ENCODE measurements around the gene BMAL1. TPM values are rescaled to one million over a fixed set of nuclear protein-coding genes. Genes with fewer than 3 reads are reported as not detected.
"Not testable (repeated sequence)": the region's sequence is repeated elsewhere in the genome, so short reads cannot be mapped to it uniquely, and the experiment has no call there.

The BMAL1 gene
- 17.0 and 19.9 TPM in 2 replicates for total RNA-seq (2014; rRNA removed; shearing (Covaris generic))

DNA sequence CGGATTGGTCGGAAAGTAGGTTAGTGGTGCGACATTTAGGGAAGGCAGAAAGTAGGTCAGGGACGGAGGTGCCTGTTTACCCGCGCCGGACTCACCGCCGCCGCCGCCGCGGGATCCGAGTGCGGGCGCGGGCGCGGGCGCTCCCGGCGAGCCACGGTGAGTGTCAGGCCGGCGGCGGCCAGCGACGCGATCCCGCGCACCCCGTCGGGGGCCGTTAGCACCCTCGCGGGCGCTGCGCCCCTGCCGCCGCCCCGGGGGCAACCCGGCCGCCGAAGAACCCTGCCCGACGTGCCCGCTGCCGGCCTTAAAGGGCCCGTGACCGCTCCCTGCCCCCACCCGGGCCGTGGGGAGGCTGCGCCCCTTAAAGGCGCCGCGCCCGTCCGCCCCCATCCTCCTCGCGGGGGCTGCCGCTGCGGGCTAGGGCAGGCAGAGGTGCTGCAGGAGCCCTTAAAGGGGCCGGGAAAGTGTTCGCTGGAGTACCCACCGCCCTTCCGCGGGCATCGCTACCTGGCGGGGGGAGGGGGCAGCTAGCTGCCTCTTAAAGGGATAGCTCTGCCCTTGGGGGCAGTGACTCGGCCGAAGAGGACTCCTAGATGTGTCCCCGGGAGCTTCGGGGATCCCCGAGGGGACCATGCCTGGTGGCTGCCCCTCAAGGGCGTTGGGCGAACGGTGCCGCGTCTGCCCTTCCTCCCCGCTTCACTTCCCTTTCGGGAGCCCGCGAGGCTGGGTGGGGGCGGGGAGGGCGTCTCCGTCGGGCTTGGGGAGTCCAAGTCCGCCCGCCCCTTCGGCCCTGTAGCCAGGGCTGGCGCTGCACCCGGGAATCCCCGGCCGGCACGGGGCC, at the start of gene BMAL1:
Gene BMAL1, plus strand, starts transcription at position 23 of the 841 bp plus-strand sequence. CDS start 76,519 bp downstream, outside the sequence.
- DNase-seq (ENCODE audit: low spot score): peak; percentile 13

DNA sequence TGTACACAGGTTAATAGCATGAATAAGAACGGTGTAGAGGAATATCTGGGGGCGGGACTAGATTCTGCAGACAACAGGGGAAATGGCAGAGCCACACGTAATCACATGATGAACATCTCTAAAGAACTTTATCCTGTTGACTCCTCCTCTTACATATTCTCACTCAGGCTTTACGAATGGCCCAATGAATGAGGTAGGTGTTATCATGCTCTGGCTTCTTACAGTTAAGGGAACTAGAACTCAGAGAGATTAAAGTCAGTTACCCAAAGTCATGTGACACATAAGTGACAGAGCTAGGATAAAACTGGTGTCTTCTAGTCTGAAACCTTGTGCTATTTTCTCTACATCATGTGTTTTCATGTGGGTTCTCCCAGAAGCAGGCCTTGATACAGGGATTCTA, 49.0 kb upstream of the BMAL1 start:
- no peak for DNase-seq (ENCODE audit: low spot score)

DNA sequence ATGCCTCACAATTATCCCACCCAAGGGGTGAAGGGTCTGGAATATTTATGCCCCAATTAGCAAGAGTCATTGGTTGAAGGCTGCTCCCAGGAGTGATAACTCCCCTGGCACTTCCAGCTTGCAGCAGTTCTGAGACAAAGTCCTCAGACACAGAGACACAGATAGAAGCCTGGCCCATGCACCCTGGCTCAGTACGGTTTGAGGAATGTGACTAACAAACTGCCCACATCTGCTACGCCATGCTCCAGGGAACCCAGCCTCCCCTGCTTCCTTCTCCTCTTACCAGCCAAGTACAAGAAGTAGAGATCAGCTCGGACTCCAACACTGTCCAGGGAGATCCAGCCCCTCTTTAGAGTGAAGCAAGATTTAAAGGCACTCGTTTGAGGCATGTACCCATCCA, 48.5 kb upstream of the BMAL1 start:
- no peak for DNase-seq (ENCODE audit: low spot score)

DNA sequence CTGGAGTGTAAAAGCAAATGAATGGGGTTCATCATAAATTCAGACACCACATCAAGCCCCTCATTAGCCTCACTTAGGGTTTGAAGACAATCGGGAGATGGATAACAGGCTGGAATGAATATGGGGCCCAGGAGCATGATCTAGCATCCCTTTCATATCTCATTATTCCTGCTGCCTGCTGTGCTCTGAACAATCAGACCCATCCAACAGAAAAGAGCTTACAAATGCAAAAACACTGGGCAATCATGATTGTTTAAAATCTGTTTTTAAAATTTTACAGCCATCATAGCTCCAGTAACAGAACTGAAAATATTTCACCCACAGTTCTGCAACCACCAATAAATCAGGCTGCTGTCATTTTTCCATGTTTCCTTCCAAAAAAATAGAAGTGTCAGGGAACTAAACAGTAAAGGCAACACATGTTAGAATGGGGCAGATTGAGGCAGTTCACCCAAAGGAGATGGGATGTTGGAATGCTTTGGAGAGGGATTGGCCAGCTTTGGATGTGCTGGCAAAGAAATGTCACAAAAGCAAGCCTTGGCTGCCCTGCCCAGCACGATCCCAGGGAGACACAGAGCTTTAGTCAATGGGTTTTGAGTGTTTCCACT, 47.8 kb upstream of the BMAL1 start:
- no peak for DNase-seq (ENCODE audit: low spot score)

DNA sequence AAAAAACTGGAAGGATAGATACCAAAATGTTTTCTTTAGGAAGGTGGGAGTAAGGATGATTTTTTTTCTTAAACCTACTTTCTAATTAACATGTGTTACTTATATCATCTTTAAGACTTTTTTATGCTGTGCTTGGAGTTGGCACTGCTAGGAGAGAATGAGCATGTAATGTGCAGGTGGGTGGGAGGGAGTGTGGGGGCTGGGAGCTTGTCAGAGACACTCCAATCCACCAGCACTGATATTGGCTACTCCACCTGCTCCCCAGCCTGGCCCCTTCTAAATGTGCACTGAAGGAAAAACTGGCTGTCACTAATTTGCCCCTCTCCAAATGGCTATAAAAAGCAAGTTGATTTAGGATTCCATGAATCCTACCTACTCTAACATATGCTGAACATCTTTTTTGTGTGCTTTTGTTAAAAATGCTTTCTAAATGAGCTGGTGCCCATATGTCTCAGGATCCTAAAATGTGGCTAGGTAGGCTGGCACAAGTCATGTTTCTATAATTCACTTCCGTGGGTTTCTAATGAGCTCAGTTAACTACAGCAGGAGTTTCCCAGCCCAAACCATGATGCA, 44.3 kb upstream of the BMAL1 start:
- DNase-seq (ENCODE audit: low spot score): no peak

DNA sequence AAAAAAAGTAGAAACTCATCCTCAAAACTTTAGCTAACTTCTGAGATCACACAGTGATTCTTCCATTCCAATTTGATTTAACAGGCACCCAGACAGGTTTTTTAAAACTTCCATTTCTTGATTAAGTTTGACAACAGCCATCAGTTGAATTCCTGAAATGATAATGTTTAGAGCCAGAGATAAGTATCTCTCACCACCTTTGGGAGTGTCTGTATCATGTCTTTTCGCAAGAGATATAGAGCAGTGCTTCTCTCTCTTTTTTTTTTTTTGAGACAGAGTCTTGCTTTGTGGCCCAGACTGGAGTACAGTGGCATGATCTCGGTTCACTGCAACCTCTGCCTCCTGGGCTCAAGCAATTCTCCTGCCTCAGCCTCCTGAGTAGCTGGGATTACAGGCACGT, 41.7 kb upstream of the BMAL1 start:
- no peak for DNase-seq (ENCODE audit: low spot score)

DNA sequence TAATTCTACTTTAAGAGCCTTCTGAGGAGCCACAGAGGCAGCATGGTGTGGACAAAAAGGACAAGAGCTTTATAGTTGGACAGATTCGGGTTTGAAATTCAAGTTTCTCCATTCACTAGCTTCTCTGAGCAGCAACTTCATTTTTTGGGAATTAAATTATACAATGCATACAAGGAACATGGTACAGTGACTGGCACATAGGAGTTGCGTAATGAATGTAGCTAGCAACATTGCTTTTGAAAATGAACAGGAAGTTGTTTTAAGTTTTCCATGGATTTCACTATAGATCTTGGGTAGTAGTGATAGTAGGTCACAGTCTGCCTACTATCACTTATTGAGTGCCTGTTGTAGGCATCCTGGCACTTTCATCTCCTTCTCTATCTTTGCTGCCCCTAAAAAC, 41.0 kb upstream of the BMAL1 start:
- no peak for DNase-seq (ENCODE audit: low spot score)

DNA sequence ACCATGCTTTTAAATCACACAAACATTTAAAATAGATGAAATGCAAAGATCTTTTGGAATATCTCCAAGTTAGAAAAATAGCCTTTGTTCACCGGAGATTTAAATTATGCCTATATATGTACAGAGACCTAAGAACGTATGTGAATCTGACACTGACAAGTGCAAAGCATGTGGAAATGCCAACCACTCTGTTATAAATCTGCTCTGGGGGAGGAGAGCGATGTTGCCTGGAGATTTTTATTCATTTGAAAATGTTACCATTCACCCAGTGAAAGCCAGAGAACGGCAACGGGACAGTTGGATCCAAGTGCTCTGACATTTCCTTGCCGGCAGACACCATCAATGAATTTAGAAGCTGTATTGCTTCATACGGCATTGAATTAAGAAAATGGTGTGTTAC, 39.8 kb upstream of the BMAL1 start:
- no peak for DNase-seq (ENCODE audit: low spot score)

DNA sequence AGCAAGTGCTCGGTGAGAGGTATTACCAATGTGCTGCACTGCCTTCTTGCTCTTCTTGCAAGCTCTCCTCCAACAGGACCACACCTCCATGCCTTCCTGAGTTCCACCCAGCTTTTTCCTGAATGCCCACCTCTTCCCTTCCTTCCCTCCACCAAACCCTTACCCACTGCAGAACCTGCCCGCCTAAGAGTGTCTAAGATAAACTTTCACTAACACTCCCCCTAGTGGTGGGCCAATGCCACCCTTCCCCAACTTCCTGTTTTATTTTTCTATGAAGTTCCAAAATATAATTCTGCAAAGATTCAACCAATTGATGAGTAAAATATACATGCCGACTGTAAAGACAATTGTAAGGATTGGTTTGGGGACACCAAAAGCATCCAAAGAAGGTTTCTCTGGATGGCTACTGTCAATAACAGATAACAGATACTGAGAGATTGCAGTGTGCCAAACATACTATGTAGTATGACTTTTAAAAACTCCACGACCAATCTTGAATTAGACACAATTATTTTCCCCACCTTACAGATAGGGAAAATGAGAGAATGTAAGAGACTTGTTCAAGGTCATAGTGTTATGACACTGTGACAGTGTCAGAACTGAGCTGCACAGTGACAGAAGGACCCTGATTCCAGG, 38.6 kb upstream of the BMAL1 start:
- peak; percentile 72 for DNase-seq (ENCODE audit: low spot score)

DNA sequence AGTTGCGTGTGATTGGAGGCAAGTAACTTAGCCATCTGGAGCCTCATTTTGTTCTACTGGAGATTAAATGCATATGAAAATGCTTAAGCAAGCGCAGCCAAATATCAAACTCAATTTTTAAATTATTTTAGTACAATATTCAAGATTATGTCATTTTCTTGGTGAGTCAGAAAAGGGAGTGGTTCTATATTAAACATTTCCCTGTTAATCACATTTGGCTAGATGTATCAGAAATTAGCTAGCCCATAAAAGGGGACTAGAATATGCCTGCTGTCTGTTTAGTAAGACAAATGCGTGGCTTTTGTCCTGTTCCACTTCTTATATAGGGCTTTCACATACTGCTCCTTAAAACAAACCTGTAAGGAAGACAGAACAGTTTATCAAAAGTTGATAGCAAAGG, 35.0 kb upstream of the BMAL1 start:
- no peak for DNase-seq (ENCODE audit: low spot score)

DNA sequence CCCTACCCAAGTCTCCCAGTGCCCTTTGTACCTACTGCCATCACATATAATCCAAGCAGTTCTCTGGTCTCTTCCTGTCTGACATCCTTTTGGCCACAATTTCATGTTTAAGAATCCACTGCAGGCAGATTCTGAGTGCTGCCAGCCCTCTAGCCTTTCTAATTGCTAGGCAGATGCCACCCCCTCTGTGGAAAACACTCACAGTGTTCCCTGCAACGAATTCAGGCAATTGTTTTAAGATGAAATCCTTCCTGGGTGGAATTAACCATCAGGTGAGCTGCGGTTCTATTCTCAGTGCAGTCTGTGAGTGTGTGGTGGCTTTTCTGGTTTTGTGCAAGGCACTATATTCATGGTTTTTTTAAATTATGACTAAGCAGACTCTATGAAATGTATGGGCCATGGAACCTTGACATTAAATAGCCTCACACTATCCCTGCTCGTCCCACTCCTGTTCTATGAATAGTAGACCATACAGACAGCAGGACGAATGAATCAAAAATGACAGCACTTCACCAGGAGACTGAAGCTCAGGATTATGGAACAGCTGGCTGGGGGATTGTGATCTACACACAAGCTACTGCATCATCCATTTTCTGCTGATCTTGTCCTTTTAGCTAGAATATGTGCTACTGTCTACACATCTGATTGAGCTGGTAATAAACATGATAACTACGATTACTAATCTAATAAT, 29.8 kb upstream of the BMAL1 start:
- no peak for DNase-seq (ENCODE audit: low spot score)

DNA sequence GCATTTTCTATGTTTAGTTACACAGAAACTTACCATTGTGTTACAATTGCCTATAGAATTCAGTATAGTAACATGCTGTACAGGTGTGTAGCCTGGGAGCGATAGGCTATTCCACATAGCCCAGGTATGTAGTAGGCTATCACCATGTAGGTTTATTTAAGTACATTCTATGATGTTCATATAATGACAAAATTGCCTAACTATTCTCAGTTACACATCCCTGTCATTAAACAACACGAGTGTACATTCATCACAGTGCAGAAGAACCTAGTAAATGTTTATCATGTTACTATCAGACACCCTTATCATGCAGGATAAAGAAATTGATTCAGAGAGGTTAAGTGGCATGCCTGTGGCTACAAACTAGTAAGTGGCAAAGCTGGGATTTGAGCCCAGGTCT, 28.4 kb upstream of the BMAL1 start:
- no peak for DNase-seq (ENCODE audit: low spot score)

DNA sequence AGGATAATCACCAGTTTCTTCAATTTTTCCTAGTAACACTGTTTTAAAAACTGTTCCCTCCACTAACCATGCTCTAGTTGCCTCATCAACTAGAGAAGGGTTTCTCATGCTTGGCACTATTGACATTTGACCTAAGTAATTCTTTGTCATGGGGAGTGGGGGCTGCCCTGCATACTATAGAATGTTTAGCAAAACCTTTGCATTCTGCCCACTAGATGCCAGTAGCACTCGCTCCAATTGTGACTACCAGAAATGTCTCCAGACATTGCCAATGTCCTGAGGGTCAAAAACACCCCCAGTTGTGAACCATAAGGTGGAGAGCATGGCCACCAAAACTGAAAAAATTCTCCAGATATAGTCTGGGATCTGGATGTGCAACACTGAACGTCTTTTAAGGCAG, 27.6 kb upstream of the BMAL1 start:
- peak; percentile 33 for DNase-seq (ENCODE audit: low spot score)

DNA sequence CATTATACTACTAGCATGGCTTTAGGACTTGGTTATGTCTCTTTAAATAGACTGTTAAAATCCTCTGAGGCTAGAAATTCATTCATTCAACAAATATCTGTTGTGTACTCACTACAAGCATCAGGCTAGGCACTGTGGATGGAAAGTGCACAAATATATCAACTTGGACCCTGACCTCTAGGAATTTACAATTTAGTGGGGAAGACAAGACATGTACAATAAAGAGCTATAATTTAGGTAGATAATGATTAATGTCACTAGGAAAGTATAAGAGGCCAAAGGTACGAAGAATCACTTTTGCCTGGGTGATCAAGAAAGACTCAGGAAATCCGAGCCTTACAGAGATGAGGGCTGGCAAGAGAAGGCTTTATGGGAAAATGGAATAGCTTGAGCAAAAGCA, 25.6 kb upstream of the BMAL1 start:
- no peak for DNase-seq (ENCODE audit: low spot score)

DNA sequence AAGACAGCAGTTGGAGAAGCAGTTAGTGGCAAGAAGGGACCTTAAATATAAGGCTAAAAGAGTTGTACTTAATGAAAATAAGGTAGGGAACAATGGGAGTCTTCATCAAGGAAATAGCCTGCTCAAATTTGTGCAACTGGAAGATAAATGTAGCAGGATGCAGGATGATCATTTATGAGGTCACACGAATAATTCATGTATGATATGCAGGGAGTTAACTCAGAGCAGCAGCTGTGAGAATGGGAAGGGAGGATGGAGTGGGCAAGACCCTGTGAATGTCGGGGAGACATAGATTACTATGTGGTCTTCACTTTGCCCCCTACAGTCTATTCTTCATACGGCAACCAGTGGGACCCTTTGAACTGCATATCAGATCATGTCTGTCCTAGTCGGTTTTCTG, 25.2 kb upstream of the BMAL1 start:
- no peak for DNase-seq (ENCODE audit: low spot score)

DNA sequence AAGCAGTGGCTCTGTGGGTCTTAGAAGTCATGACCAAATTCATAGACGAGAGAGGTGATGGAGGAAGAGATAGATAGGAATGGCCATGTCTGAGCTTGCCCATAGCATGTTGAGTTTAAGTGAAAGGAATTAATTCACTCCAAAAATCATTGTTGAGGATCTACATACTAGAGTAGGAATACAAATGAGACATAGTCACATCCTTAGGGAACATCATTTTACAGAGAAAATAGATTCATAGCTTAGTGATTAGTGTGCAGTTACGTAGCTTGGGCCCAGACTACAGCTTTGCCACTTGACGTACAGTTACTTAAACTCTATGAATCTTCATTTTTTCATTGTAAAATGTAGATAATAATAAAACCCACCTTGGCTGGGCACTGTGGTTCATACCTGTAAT, 21.4 kb upstream of the BMAL1 start:
- no peak for DNase-seq (ENCODE audit: low spot score)

DNA sequence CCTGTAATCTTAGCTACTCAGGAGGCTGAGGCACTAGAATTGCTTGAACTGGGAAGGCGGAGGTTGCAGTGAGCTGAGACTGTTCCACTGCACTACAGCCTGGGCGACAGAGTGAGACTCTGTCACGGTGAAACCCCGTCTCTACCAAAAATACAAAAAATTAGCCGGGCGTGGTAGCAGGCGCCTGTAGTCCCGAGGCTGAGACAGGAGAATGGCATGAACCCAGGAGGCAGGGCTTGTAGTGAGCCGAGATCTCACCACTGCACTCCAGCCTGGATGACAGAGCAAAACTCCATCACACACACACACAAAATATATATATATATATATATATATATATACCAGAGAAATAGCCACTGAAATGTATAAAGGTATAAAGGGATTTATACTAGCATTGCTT, 19.5 kb upstream of the BMAL1 start:
- not testable (repeated sequence) for DNase-seq (ENCODE audit: low spot score)

DNA sequence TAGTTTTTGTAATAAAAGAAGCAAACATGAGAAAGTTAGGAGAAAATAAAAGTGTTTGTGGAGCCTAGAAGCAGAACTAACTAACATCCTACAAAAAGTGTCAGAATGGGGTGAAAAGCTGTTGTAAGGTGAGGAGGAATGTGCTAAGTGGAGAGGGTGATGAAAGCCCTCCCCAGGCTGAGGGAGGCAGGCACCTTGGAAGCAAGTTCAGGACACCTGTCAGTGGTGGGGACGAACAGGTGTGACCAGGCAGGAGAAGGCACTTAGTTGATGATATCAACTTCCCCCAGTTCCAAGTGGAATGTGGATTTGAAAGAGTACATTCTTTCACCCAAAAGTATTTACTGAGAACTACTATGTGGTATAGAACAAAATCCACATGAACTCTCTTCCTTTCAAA, 18.7 kb upstream of the BMAL1 start:
- no peak for DNase-seq (ENCODE audit: low spot score)

DNA sequence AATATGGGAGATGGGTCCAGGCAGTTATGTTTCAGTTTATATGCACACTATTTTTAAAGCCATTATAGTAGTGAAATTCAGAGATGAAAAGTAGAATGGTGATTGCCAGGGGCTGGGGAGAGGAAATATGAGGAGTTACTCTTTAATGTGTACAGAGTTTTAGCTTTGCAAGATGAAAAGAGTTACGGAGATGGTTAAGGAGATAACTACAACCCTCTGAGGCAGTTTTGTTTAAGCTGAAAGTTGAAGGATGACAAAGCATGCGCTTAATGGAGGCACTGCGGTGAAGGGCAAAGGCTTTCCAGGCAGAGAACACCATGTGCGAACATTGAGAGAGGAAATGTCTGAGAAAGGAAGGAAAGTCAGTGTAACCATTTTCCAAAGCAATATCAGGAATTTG, 18.2 kb upstream of the BMAL1 start:
- DNase-seq (ENCODE audit: low spot score): no peak

DNA sequence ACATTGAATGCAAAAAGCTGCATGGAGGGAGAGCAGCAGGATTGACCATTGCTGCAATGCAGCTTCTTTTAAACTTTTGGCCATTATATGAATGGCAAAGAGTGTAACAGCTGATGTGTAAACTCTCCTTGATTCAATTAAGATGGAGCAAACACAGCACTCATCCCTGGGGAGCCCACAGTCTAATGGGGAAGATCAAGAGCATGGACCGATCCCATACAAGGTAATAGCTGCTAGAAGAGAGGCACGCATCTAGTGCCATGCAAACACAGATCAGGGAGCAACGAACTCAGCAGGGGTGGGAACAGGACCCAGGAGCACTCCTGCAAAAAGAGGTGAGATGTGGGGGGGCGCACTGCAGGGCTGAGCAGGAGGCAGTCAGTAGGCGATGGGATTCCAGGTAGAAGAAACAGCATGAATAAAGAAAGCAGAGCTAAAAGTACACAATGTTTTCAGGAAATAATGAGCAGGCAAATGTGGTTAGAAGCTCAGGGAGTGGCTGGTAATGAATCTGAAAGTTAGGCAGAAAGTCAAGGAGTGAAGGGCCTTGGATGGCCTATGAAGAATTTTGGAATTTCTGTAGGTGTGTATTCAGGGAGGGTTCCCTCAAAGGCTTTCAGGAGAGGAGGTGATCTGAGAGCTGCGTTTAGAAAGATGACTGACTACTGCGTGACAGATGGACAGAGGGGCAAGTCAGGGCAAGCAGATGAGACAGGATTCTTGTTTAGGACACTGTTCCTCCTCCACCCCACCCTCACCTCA, 17.2 kb upstream of the BMAL1 start:
- peak; percentile 33 for DNase-seq (ENCODE audit: low spot score)

DNA sequence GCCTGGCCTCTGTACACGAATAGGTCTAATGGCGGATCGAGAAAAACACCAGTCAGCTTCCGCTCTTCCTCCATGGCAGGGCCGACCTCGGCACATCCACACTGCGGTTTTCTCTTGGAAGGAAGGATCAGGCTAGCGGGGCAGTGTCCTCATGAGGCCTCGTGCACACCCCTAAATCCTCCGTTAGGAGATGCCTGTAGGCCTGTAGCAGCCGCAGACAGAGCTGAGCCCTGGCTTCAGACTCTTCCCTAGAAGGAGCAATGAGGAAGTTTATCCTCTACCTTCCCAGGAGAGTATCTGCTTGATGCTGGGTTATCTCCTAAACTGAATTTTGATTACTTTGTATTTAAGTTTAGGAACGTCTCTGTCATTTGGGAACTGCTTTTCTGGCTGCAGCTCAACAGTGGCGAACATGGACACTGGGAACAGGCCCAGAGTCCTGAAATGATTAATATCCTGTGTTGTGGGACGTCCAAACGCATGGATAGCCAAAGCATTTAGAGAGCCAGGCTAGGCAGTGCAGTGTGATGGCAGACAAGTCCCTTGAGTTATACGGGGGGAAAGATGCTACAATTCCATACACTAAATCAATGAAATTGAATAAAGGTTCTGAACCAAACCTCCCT, 16.5 kb upstream of the BMAL1 start:
- DNase-seq (ENCODE audit: low spot score): peak; percentile 59
